SU-DHL-6 (cell line): Measurements from ENCODE around the gene TMEM131L.

Experiments used
- H2AFZ ChIP-seq: fragments of 200-600 bp; sonication (generic); 2 replicates; pipeline ENCODE4 v1.6.1; 2014; ENCODE audit warnings: low read depth, mild to moderate bottlenecking, moderate library complexity, mixed read lengths, antibody characterized with exemption, low read length; ENCODE audit not compliant: severe bottlenecking
- H3F3A ChIP-seq: fragments of 200-600 bp; shearing (Covaris generic); 2 replicates; pipeline ENCODE4 v1.6.0; 2016; ENCODE audit warnings: antibody characterized with exemption, mild to moderate bottlenecking; ENCODE audit not compliant: insufficient read depth
- H3K27ac ChIP-seq: fragments of 200-600 bp; sonication (generic); 2 replicates; pipeline ENCODE4 v1.5.1; 2016; ENCODE audit warnings: low read depth, mild to moderate bottlenecking, low read length, moderate library complexity, mixed read lengths
- H3K27me3 ChIP-seq: fragments of 200-600 bp; sonication (generic), shearing (Covaris generic); 2 replicates; pipeline ENCODE4 v1.6.0; 2014; ENCODE audit warnings: mild to moderate bottlenecking, low read length
- H3K36me3 ChIP-seq: fragments of 200-600 bp; sonication (generic); 2 replicates; pipeline ENCODE4 v1.6.1; 2014; ENCODE audit warnings: mild to moderate bottlenecking, low read length, mixed read lengths
- H3K4me2 ChIP-seq: fragments of 300-600, 200-600 bp; shearing (Covaris generic), sonication (generic); 2 replicates; pipeline ENCODE4 v1.6.0; 2014; ENCODE audit warnings: low read length, low read depth, mild to moderate bottlenecking; ENCODE audit not compliant: poor library complexity, severe bottlenecking
- H3K4me3 ChIP-seq: fragments of 200-600 bp; sonication (generic); 2 replicates; pipeline ENCODE4 v1.5.1; 2014; ENCODE audit warnings: antibody characterized with exemption, low read length, mild to moderate bottlenecking, mixed read lengths; ENCODE audit not compliant: insufficient read depth, poor library complexity, severe bottlenecking
- H3K79me2 ChIP-seq: fragments of 200-600 bp; sonication (generic); 2 replicates; pipeline ENCODE4 v1.6.1; 2014; ENCODE audit warnings: mild to moderate bottlenecking, low read length, moderate library complexity; ENCODE audit not compliant: insufficient read depth
- H3K9ac ChIP-seq: fragments of 200-600 bp; sonication (generic); 2 replicates; pipeline ENCODE4 v1.7.0; 2014; ENCODE audit warnings: mild to moderate bottlenecking, low read length
- H3K9me2 ChIP-seq: fragments of 200-600 bp; sonication (generic); replicated peaks from 2 replicates; pipeline ENCODE4 v1.6.1; 2014; ENCODE audit warnings: low read length; ENCODE audit not compliant: insufficient read depth
- H3K9me3 ChIP-seq: fragments of 200-600 bp; sonication (generic); 2 replicates; pipeline ENCODE4 v1.6.1; 2014; ENCODE audit warnings: low read length, mixed read lengths; ENCODE audit not compliant: insufficient read depth
- H4K20me1 ChIP-seq: fragments of 200-600 bp; sonication (generic); 2 replicates; pipeline ENCODE4 v1.6.1; 2014; ENCODE audit warnings: low read depth, mild to moderate bottlenecking, antibody characterized with exemption, low read length, moderate library complexity, mixed read lengths
- EZH2phosphoT487 ChIP-seq: fragments of 200-600 bp; sonication (generic), shearing (Covaris generic); conservative IDR thresholded peaks from 2 replicates; pipeline ENCODE4 v1.6.1; 2018; ENCODE audit warnings: mild to moderate bottlenecking, antibody characterized with exemption, low read length, moderate library complexity, mixed read lengths
- TF ChIP-seq, protein P1 (sequence below): fragments of 200-600 bp; sonication (generic); IDR thresholded peaks from one replicate; pipeline ENCODE4 v1.5.1; 2017; ENCODE audit warnings: antibody characterized with exemption, mild to moderate bottlenecking, low read length, moderate library complexity; ENCODE audit not compliant: insufficient read depth, poor library complexity, severe bottlenecking

The TMEM131L gene

DNA sequence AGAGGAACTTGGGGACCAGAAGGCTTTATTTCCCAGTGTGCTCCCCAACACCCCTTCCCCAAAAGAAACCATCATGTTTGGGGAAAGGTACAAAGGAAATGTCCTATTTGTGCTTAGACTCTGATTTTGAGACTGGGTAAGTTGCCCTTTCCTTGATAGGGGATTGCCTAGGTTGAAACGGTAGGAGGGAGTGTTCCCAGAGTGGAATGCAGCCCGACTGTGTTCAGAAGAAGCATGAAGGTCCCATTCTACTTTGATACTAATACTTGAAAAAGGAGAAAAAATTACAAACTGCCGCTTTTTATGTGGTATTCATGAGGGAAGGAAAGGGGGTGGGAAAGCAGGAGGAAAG, 32.4 kb upstream of the TMEM131L start:
- peak overlapping the region; percentile 55 for H3K9ac ChIP-seq
- no peaks in the 10 kb centered on the region for H3K79me2 ChIP-seq
- no peak overlapping the region for H2AFZ ChIP-seq

DNA sequence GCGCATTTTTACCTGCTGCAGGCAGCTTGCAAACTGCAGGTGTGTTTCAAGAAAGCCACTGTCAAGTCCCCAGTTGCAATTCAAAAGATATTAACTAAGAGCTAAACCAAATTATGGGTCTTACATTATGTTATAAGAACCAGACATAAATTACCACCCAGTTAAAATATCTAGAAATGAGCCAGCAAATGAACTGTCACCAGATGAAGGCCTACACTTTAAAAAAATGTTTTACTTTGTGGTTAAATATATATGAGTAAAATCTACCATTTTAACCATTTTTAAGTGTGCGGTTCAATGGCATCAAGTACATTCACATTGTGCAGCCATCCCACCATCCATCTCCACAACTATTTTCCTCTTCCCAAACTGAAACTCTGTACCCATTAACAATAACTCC, 32.0 kb upstream of the TMEM131L start:
- Histone ChIP-seq H3K79me2 (no peaks in the 10 kb centered on the region), H3F3A (peaks cover 69% of the 10 kb centered on the region), H3K9ac (peak overlapping the region; percentile 55), H3K36me3 (no peaks in the 10 kb centered on the region), H3K9me2 (no peaks in the 10 kb centered on the region), H3K9me3 (no peaks in the 10 kb centered on the region), H3K27ac (peak overlapping the region; percentile 96), H2AFZ (no peak overlapping the region), H3K27me3 (no peaks in the 10 kb centered on the region), H4K20me1 (no peaks in the 10 kb centered on the region), H3K4me2 (peak overlapping the region; percentile 85), H3K4me3 (no peak overlapping the region)
- TF ChIP-seq EZH2phosphoT487: no peak
- TF ChIP-seq, protein P1, sequence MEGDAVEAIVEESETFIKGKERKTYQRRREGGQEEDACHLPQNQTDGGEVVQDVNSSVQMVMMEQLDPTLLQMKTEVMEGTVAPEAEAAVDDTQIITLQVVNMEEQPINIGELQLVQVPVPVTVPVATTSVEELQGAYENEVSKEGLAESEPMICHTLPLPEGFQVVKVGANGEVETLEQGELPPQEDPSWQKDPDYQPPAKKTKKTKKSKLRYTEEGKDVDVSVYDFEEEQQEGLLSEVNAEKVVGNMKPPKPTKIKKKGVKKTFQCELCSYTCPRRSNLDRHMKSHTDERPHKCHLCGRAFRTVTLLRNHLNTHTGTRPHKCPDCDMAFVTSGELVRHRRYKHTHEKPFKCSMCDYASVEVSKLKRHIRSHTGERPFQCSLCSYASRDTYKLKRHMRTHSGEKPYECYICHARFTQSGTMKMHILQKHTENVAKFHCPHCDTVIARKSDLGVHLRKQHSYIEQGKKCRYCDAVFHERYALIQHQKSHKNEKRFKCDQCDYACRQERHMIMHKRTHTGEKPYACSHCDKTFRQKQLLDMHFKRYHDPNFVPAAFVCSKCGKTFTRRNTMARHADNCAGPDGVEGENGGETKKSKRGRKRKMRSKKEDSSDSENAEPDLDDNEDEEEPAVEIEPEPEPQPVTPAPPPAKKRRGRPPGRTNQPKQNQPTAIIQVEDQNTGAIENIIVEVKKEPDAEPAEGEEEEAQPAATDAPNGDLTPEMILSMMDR: no peak

More for the DNA sequence above, 32.4 kb upstream of the TMEM131L start:
- Histone ChIP-seq H3K4me2 (peak overlapping the region; percentile 85), H3K4me3 (peak overlapping the region; percentile 39), H3F3A (peaks cover 64% of the 10 kb centered on the region), H3K27ac (peak overlapping the region; percentile 96), H3K9me3 (no peaks in the 10 kb centered on the region), H3K36me3 (no peaks in the 10 kb centered on the region), H3K27me3 (no peaks in the 10 kb centered on the region), H3K9me2 (no peaks in the 10 kb centered on the region), H4K20me1 (no peaks in the 10 kb centered on the region)
- TF ChIP-seq, protein P1: no peak
- no peak for TF ChIP-seq EZH2phosphoT487

DNA sequence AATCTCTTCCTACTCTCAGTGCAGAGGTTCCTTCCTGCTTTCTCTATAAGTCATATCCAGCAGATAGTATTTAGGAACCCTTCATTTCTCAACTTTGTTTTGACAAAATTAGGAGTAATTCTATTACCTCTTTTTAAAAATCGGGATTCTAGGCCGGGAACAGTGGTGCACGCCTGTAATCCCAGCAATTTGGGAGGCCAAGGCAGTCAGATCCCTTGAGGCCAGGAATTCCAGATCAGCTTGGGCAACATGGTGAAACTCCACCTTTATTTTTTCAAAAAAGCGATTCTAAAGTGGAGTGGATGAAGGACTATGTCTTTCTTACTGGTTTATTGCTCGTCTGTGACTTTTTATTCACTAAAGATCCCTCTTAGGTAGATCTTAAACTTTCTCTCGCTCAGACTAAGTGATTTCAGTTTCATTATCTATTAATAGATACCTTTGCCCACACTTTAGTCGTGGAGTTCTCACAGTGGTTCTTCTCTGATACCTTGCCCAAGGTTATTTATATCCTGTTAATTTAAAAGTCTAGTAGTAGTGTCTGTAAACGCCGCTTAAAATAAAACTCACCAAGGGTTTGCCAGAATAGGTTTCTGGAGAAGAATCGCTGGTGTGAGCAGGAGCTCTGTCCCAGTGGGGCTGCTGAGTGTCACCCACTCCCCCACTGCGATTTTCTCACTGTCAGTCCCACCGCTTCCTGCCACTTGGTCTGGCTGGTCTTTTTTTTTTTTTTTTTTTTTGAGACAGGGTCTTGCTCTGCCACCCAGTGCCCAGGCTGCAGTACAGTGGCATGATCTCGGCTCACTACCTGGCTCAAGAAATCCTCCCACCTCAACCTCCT, 27.0 kb upstream of the TMEM131L start:
- Histone ChIP-seq H3K79me2 (no peaks in the 10 kb centered on the region), H3K9ac (peak overlapping the region; percentile 58), H3K36me3 (no peaks in the 10 kb centered on the region), H2AFZ (no peak overlapping the region), H3K4me3 (peak overlapping the region; percentile 47), H3K27ac (peak overlapping the region; percentile 95), H3F3A (peaks cover 56% of the 10 kb centered on the region), H4K20me1 (no peaks in the 10 kb centered on the region), H3K4me2 (peak overlapping the region; percentile 86), H3K27me3 (no peaks in the 10 kb centered on the region), H3K9me3 (no peaks in the 10 kb centered on the region), H3K9me2 (no peaks in the 10 kb centered on the region)
- TF ChIP-seq, protein P1: peak; percentile 27
- TF ChIP-seq EZH2phosphoT487: no peak
